Retinal pigment epithelial cell (primary cell): ENCODE measurements around the gene ANGEL2.
"Not testable (repeated sequence)": the region's sequence is repeated elsewhere in the genome, so short reads cannot be mapped to it uniquely, and the experiment has no call there.

Experiments used
- DNase-seq: peaks from one replicate; pipeline ENCODE4 v3.0.0-alpha.2; 2010; ENCODE audit warnings: low read depth
- H3K4me3 ChIP-seq: 2 replicates; pipeline ENCODE4 v1.5.1; 2011; ENCODE audit warnings: mild to moderate bottlenecking, low read length, control low read depth, moderate library complexity
- CTCF ChIP-seq: conservative IDR thresholded peaks from 2 replicates; pipeline ENCODE4 v1.5.1; 2011; ENCODE audit warnings: low read depth, low read length, control low read depth, inconsistent platforms

The ANGEL2 gene

DNA sequence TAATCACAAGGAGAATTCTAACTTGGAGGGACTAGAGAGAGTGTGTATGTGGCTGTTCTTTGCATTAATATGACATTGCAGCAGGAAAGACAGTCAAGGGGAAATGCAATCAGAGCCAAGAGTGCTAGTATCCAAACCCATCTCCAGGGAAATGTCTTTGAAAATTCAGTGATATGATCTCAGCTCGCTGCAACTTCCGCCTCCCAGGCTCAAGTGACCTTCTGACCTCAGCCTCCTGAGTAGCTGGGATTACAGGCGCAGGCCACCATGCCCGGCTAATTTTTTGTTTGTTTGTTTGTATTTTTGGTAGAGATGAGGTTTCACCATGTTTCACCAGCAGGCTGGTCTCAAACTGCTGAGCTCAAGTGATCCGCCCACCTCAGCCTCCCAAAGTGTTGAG, 49.1 kb downstream of the ANGEL2 start:
- no peak for DNase-seq
- no peak overlapping the region for H3K4me3 ChIP-seq
- no peak for TF ChIP-seq CTCF

GRCh38 chr1:212964993-212965392, 50.7 kb downstream of the ANGEL2 start:
- not testable (repeated sequence) for H3K4me3 ChIP-seq, DNase-seq

GRCh38 chr1:212964102-212964501, 51.6 kb downstream of the ANGEL2 start:
- no peak for DNase-seq
- no peak overlapping the region for H3K4me3 ChIP-seq
- no peak for TF ChIP-seq CTCF

GRCh38 chr1:212962509-212962908, 53.2 kb downstream of the ANGEL2 start:
- H3K4me3 ChIP-seq: no peak overlapping the region
- TF ChIP-seq CTCF: no peak
- no peak for DNase-seq

DNA sequence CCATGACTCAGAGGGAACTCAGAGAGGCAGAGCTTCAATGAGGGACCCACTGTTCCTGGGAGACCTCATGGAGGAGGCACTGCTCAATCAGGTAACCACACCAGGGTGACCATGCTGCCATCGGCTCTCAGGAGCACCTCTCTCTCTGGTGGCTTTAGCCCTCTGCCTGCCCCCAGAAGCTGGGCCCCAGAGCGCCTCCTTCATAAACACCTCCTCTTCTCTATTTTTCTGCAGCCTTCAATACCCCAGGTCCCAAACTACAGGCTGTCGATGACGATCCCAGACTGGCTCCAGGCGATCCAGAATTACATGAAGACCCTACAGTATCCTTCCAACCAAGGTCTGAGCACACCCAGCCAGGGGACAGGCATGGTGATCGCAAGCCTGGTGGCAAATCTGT, 54.7 kb downstream of the ANGEL2 start:
- no peak for DNase-seq
- TF ChIP-seq CTCF: no peak
- no peak overlapping the region for H3K4me3 ChIP-seq

DNA sequence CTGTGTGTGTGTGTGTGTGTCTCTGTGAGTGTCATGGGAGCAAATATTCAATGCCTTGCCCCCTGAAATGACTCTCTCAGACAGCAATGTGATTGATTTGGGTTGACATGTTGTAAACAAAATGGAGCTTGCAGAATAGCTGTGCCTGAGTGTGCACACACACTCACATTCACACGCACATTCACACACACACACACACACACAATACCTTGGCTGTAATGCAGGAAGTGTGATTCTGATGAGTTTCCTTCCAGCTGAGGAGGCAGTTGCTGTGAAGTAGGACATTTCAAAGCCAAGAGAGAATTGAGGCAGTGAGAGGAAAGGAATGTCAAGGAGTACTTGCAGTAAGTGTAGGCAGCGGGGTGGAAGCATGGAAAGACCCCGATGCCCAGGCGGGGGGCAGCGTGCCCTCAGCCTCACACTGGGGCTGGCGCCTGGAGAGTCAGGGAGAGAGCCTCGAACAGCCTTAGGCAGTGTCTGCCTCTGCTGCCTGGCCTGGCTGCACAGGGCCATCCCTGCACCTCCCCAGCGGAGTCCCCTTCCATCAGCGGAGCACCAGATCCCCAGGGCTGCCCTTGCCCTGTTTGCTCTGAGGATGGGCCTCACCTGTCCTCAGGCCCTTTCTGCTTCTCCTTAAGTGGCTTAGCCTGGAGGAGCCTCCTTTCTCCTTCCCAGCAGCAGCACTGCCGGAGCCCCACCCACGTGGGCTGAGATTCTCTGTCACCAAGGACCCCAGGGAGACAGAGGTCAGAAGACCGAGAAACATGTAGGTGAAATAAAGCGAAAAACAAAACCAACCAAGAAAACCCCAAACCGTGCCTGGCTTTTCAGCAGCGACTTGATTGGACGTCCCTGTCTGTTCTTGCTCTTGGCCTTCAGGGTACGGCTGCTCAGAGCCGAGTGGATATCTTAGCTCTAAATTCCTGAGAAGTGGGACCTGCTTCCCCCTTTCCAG, 56.1 kb downstream of the ANGEL2 start:
- no peak for DNase-seq
- no peak overlapping the region for H3K4me3 ChIP-seq
- TF ChIP-seq CTCF: no peak

DNA sequence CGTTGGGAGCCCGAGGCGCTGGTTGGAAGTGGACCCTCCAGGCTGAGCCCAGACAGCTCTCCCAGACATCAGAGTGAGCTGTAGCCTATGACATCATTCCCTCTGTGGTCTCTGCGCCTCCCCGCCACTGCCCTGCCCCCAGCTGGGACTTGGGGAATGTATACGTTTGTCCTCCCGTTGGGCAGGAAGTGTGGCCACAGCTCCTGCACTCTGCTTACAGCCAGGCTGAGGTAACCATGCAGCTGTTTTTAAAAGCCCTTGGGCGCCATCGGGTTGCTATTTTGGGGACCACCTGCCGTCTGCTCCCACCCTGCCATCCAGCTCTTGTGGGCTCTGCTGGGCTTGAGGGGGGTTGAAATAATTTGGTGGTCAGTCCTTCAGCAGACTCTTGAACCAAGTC, 57.5 kb downstream of the ANGEL2 start:
- DNase-seq: no peak
- no peak for TF ChIP-seq CTCF
- no peak overlapping the region for H3K4me3 ChIP-seq
